Measurements from ENCODE around the gene SLC13A5.
A peak's percentile ranks its signal among the peaks of the same experiment; 100 is the strongest.
"Not testable (repeated sequence)": the region's sequence is repeated elsewhere in the genome, so short reads cannot be mapped to it uniquely, and the experiment has no call there.

SLC13A5 gene

GRCh38 chr17:6702567-6703215, 10.5 kb downstream of the SLC13A5 start:
- DNase-seq (no peak), ATAC-seq (no peak)
- Mint-ChIP-seq H3K4me3 (no peak overlapping the region), H3K36me3 (ENCODE audit: low read depth) (no peaks in the 10 kb centered on the region), H3K27me3 (peaks cover 10% of the 10 kb centered on the region), H3K4me1 (no peaks in the 10 kb centered on the region), H3K9me3 (no peaks in the 10 kb centered on the region), H3K27ac (no peak overlapping the region)

- no peaks in the 10 kb centered on the region for H3K9me3 Mint-ChIP-seq
- H3K4me3 Mint-ChIP-seq, result no peak overlapping the region
- DNase-seq (peak; percentile 64), ATAC-seq (peak; percentile 59)
- no peak overlapping the region for H3K27ac Mint-ChIP-seq
- H3K36me3 Mint-ChIP-seq (ENCODE audit: low read depth), result no peaks in the 10 kb centered on the region
- H3K27me3 Mint-ChIP-seq, result peaks cover 6% of the 10 kb centered on the region
- H3K4me1 Mint-ChIP-seq, result no peaks in the 10 kb centered on the region
Measured at GRCh38 chr17:6701719-6702118, 11.4 kb downstream of the SLC13A5 start.

GRCh38 chr17:6700948-6701307, 12.2 kb downstream of the SLC13A5 start:
- no peaks in the 10 kb centered on the region for H3K9me3 Mint-ChIP-seq
- no peaks in the 10 kb centered on the region for H3K4me1 Mint-ChIP-seq

GRCh38 chr17:6699997-6700947, 12.9 kb downstream of the SLC13A5 start:
- no peak for DNase-seq
- Mint-ChIP-seq H3K4me1 (no peaks in the 10 kb centered on the region), H3K36me3 (ENCODE audit: low read depth) (no peaks in the 10 kb centered on the region), H3K9me3 (no peaks in the 10 kb centered on the region), H3K27me3 (peaks cover 8% of the 10 kb centered on the region), H3K4me3 (no peak overlapping the region), H3K27ac (no peak overlapping the region)
- ATAC-seq, result no peak

More at GRCh38 chr17:6700948-6701307, 12.2 kb downstream of the SLC13A5 start:
- H3K36me3 Mint-ChIP-seq (ENCODE audit: low read depth), result no peaks in the 10 kb centered on the region
- H3K4me3 Mint-ChIP-seq, result no peak overlapping the region
- peaks cover 8% of the 10 kb centered on the region for H3K27me3 Mint-ChIP-seq
- DNase-seq, result no peak
- no peak for ATAC-seq
- H3K27ac Mint-ChIP-seq, result no peak overlapping the region

- DNase-seq (no peak), ATAC-seq (no peak)
- H3K4me1 Mint-ChIP-seq, result no peaks in the 10 kb centered on the region
- peaks cover 10% of the 10 kb centered on the region for H3K27me3 Mint-ChIP-seq
- no peaks in the 10 kb centered on the region for H3K36me3 Mint-ChIP-seq (ENCODE audit: low read depth)
- no peaks in the 10 kb centered on the region for H3K9me3 Mint-ChIP-seq
- no peak overlapping the region for H3K27ac Mint-ChIP-seq
- no peak overlapping the region for H3K4me3 Mint-ChIP-seq
Measured at GRCh38 chr17:6698004-6698403, 15.2 kb downstream of the SLC13A5 start.

GRCh38 chr17:6696906-6697305, 16.3 kb downstream of the SLC13A5 start:
- H3K27me3 Mint-ChIP-seq, result peaks cover 14% of the 10 kb centered on the region
- no peak overlapping the region for H3K27ac Mint-ChIP-seq
- no peaks in the 10 kb centered on the region for H3K9me3 Mint-ChIP-seq
- no peaks in the 10 kb centered on the region for H3K36me3 Mint-ChIP-seq (ENCODE audit: low read depth)
- no peak for DNase-seq
- no peaks in the 10 kb centered on the region for H3K4me1 Mint-ChIP-seq
- no peak overlapping the region for H3K4me3 Mint-ChIP-seq
- no peak for ATAC-seq

- ATAC-seq, result no peak
- DNase-seq, result no peak
- Mint-ChIP-seq H3K27me3 (peaks cover 20% of the 10 kb centered on the region), H3K27ac (no peak overlapping the region), H3K4me3 (no peak overlapping the region), H3K4me1 (no peaks in the 10 kb centered on the region), H3K9me3 (no peaks in the 10 kb centered on the region), H3K36me3 (ENCODE audit: low read depth) (no peaks in the 10 kb centered on the region)
Measured at GRCh38 chr17:6695565-6695964, 17.6 kb downstream of the SLC13A5 start.

- H3K4me3 Mint-ChIP-seq, result no peak overlapping the region
- H3K27me3 Mint-ChIP-seq, result peaks cover 23% of the 10 kb centered on the region
- H3K4me1 Mint-ChIP-seq, result no peaks in the 10 kb centered on the region
- H3K27ac Mint-ChIP-seq, result no peak overlapping the region
- no peaks in the 10 kb centered on the region for H3K9me3 Mint-ChIP-seq
- DNase-seq (no peak), ATAC-seq (no peak)
- no peaks in the 10 kb centered on the region for H3K36me3 Mint-ChIP-seq (ENCODE audit: low read depth)
Measured at GRCh38 chr17:6695051-6695450, 18.1 kb downstream of the SLC13A5 start.

GRCh38 chr17:6691958-6692357, 21.2 kb downstream of the SLC13A5 start:
- ATAC-seq, result not testable (repeated sequence)

GRCh38 chr17:6691546-6691945, 21.6 kb downstream of the SLC13A5 start:
- Mint-ChIP-seq H3K4me3 (no peak overlapping the region), H3K4me1 (no peaks in the 10 kb centered on the region), H3K36me3 (ENCODE audit: low read depth) (no peaks in the 10 kb centered on the region), H3K27ac (no peak overlapping the region), H3K9me3 (no peaks in the 10 kb centered on the region), H3K27me3 (peaks cover 24% of the 10 kb centered on the region)
- ATAC-seq (no peak), DNase-seq (no peak)

More at GRCh38 chr17:6691958-6692357, 21.2 kb downstream of the SLC13A5 start:
- not testable (repeated sequence) for H3K4me1 Mint-ChIP-seq; H3K9me3 Mint-ChIP-seq; DNase-seq; H3K27ac Mint-ChIP-seq; H3K36me3 Mint-ChIP-seq (ENCODE audit: low read depth); H3K4me3 Mint-ChIP-seq
- H3K27me3 Mint-ChIP-seq, result peaks cover 24% of the 10 kb centered on the region

- no peaks in the 10 kb centered on the region for H3K36me3 Mint-ChIP-seq (ENCODE audit: low read depth)
- no peaks in the 10 kb centered on the region for H3K9me3 Mint-ChIP-seq
- DNase-seq (no peak), ATAC-seq (no peak)
- no peak overlapping the region for H3K27ac Mint-ChIP-seq
- H3K4me3 Mint-ChIP-seq, result no peak overlapping the region
- no peaks in the 10 kb centered on the region for H3K4me1 Mint-ChIP-seq
- H3K27me3 Mint-ChIP-seq, result peaks cover 20% of the 10 kb centered on the region
Measured at GRCh38 chr17:6690641-6691040, 22.5 kb downstream of the SLC13A5 start.

GRCh38 chr17:6688944-6689343, 24.2 kb downstream of the SLC13A5 start:
- no peaks in the 10 kb centered on the region for H3K36me3 Mint-ChIP-seq (ENCODE audit: low read depth)
- no peak for DNase-seq
- H3K27ac Mint-ChIP-seq, result no peak overlapping the region
- H3K4me1 Mint-ChIP-seq, result no peaks in the 10 kb centered on the region
- ATAC-seq, result no peak
- no peak overlapping the region for H3K4me3 Mint-ChIP-seq
- peaks cover 21% of the 10 kb centered on the region for H3K27me3 Mint-ChIP-seq
- no peaks in the 10 kb centered on the region for H3K9me3 Mint-ChIP-seq

GRCh38 chr17:6686026-6686425, 27.1 kb downstream of the SLC13A5 start:
- no peaks in the 10 kb centered on the region for H3K9me3 Mint-ChIP-seq
- no peak for DNase-seq
- no peaks in the 10 kb centered on the region for H3K36me3 Mint-ChIP-seq (ENCODE audit: low read depth)
- no peaks in the 10 kb centered on the region for H3K4me1 Mint-ChIP-seq
- no peak for ATAC-seq
- H3K4me3 Mint-ChIP-seq, result no peak overlapping the region
- H3K27me3 Mint-ChIP-seq, result peaks cover 22% of the 10 kb centered on the region
- H3K27ac Mint-ChIP-seq, result no peak overlapping the region

GRCh38 chr17:6684881-6685767, 28.0 kb downstream of the SLC13A5 start:
- Mint-ChIP-seq H3K4me3 (no peak overlapping the region), H3K36me3 (ENCODE audit: low read depth) (no peaks in the 10 kb centered on the region), H3K27me3 (peaks cover 25% of the 10 kb centered on the region), H3K27ac (no peak overlapping the region), H3K4me1 (no peaks in the 10 kb centered on the region), H3K9me3 (no peaks in the 10 kb centered on the region)
- ATAC-seq (no peak), DNase-seq (no peak)

All from activated naive CD8-positive, alpha-beta T cell treated with anti-CD3 and anti-CD28 coated beads, Interleukin-2, amount 50 U/mL, for 24 hours (primary cell).